ENCODE data around the gene GZF1.

The GZF1 gene

GRCh38 chr20:23397961-23398360 is 36.0 kb downstream of the GZF1 start:
- H3K27ac ChIP-seq = no peak overlapping the region
- no peak for TF ChIP-seq CTCF (conservative IDR thresholded peaks at IDR 0.05)
- TF ChIP-seq ZFX (IDR thresholded peaks at IDR 0.05) = no peak

GRCh38 chr20:23399568-23400241 is 37.7 kb downstream of the GZF1 start:
- no peak overlapping the region for H3K27ac ChIP-seq
- TF ChIP-seq CTCF (conservative IDR thresholded peaks at IDR 0.05) (no peak; the same call in 1 of the 2 replicates), ZFX (IDR thresholded peaks at IDR 0.05) (no peak)

DNA sequence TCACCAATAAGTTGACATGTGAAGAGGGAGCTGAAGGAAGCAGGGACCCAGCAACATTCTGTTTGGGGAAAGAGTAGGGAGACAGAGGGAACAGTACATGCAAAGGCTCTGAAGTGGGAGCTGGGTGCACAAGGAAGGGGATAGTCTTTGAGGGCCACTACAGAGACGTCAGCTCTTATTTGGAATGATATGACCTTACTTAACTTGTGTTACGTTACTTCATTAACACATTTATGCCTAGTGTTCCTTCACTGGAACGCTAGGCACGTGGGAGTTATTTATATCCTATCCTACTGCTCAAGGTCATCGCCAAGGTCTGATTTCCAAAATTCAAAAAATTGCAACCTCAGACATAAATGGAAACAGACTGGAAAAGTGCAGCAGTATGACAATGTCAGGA is 39.1 kb downstream of the GZF1 start:
- no peak for TF ChIP-seq ZFX (IDR thresholded peaks at IDR 0.05)
- no peak for TF ChIP-seq CTCF (conservative IDR thresholded peaks at IDR 0.05)
- H3K27ac ChIP-seq = no peak overlapping the region

DNA sequence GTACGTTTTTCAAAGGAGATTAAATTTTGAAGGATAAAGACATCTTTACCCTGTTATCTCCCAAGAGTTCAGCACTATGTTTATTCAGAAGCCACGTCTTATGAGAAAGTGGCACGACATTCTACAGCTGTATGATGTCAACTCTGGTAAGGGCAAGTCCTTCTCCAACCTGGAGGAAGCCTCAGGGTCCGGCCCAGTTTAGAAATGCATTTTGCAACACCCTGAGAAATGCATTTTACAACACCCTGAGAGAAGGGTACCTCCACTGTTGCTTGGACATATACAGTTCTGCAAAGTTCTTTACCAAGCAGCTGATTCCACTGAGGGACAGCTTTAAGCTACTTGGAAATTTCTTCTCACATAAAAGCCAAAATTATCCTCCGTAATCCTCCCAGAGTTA is 41.8 kb downstream of the GZF1 start:
- H3K27ac ChIP-seq = no peak overlapping the region
- no peak for TF ChIP-seq ZFX (IDR thresholded peaks at IDR 0.05)
- TF ChIP-seq CTCF (conservative IDR thresholded peaks at IDR 0.05) = no peak

DNA sequence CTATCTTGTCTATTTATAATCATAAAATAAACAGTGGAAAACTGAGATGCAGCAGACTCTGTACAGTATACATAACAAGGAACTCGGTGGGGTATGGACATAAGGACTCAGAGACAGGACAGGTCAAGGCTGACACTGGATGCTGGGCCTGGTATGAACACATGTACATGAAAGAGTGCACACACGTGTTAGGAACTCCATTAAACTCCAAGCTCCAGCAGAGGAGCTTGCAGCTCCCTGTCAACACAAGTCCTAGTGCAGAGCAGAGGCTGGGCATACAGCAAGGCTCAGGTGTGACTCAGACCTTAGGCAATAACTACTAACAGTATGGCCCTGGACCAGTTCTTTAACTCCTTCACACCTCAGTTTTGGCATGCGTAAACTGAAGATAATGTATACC is 42.2 kb downstream of the GZF1 start:
- TF ChIP-seq ZFX (IDR thresholded peaks at IDR 0.05) = no peak
- TF ChIP-seq CTCF (conservative IDR thresholded peaks at IDR 0.05) = no peak

GRCh38 chr20:23406880-23407279 is 44.9 kb downstream of the GZF1 start:
- no peak for TF ChIP-seq CTCF (conservative IDR thresholded peaks at IDR 0.05)
- TF ChIP-seq ZFX (IDR thresholded peaks at IDR 0.05) = no peak
- H3K27ac ChIP-seq = no peak overlapping the region

More for the DNA sequence above, 42.2 kb downstream of the GZF1 start:
- H3K27ac ChIP-seq = no peak overlapping the region

GRCh38 chr20:23407781-23408464 is 45.9 kb downstream of the GZF1 start:
- no peak for TF ChIP-seq CTCF (conservative IDR thresholded peaks at IDR 0.05)
- TF ChIP-seq ZFX (IDR thresholded peaks at IDR 0.05) = no peak
- no peak overlapping the region for H3K27ac ChIP-seq

Measured in C4-2B (cell line).